D341Med (cell line): ENCODE measurements around the gene DUOXA1.
A peak's percentile ranks its signal among the peaks of the same experiment; 100 is the strongest.
"Not testable (repeated sequence)": the region's sequence is repeated elsewhere in the genome, so short reads cannot be mapped to it uniquely, and the experiment has no call there.

ENCODE experiments used
- DNase-seq: peaks from one replicate; pipeline ENCODE4 v3.0.0; 2012; ENCODE audit warnings: low spot score

Gene DUOXA1

DNA sequence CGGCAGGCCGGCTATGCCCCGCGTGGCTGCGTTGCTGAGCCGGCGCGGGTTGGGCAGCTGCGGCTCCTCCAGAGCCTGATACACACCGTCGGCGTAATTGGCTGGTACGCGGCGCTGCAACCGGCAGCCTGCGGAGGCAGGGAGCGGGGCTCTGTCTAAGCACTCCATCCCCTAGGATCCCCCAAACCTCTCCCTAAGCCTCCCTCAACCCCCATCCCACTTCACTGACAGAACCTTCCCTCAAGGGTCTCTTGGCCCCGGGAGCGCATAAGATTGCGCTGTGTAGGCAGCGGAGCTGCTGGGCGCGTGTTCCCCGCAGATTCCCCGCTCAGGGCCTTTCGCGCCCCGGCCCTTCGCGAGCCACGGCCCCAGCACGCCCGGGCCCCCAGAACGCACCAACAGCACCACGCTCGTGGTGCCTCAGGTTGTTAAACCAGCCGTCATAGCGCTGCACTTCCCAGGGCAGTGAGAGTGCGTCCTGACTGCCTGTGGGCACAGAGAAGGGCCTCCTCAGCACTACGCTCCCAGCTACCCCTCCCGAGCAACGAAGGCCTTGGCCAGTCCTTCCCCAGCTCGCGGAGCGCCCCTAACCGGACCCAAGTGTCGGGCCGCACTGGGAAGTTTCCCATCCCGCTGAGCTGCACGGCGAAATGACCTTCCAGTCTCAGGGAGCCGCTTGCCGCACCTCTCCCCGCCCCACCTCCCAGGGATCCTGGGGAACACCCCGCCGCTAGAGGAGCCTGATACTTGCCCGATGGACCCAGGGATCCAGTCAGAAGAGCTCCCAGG, 16.9 kb downstream of the DUOXA1 start:
- DNase-seq: peak; percentile 70

DNA sequence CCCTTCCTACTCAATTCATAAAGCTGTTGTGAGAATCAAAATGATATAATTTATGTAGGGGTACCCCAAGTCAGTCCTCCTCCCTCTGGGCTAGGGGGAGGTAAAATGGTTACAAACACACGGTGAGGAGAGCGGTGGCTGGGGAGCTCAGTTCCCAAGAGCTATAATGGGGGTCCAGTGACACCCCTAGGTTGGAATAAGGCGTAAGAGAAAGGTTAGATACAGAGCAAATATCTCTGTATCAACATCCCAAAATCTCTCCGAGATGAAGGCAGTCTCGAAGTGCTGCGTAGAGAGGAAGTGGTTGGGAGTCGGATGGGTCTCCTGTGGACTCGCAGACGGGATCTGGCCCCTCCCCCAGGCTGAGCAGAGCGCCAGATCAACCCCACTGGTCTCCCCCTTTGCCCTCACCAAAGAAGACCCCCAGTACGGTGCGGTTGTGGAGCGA, 17.5 kb downstream of the DUOXA1 start:
- DNase-seq: no peak

DNA sequence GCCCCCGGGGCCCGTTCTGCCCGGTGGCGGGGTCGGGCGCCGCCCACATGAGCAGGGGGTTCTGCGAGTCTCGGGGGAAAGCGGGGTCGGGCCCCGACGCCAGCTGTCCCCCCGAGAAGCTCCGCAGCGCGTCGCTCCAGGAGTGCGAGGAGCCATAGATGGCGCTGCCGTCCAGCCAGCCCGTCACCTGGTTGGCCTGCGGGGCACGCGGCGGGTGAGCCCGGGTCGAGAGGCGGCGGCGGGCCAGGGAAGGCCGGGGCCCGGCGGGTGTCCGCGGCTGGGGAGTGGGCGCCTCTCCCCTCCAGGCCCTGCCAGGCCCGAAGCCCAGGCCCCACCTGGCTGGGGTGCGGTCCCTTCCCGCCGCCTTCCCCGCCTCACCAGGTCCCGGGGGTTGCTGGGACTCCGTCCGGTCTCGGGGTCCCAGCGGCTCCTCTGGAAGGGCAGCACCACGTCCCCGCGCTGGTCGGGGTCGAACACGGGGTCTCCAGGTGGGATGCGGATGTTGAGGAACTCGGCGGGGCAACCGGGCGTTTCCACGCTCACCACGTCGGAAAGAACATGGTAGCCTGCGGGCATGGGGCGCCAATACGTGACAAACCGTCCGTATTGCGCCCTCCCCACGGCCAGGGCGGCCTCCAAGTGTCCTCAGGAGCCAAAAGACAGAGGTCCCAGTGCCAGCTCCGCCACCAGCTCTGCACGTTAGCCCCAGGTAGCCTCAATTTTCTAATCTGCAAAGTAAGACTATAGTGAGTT, 18.1 kb downstream of the DUOXA1 start:
- no peak for DNase-seq

DNA sequence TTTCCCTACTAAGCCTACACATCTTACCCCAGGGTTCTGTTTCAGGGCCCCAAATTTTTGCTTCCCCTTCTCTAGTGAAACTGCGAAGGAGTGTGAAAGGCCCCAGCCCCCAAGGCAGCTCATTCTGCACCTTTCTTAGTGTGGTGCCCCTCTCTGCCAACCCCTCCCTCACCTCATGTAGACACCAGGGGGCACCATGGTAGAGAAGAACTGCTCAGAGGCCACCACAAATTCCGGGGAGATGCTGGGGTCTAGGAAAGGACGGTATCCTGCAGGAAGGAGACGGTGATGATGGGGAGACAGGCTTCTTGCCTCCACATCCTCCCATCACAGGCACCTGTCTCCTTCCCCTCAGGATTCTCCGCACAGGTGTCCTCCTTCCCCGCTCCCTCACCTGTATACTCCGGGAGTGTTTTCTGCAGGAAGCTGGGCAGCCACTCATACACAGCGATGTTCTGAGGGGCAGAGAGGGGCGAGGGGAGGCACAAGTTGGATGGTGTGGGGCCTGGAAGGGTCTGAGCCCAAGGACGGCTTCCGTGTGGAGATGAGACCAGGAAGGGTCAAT, 19.3 kb downstream of the DUOXA1 start:
- no peak for DNase-seq

DNA sequence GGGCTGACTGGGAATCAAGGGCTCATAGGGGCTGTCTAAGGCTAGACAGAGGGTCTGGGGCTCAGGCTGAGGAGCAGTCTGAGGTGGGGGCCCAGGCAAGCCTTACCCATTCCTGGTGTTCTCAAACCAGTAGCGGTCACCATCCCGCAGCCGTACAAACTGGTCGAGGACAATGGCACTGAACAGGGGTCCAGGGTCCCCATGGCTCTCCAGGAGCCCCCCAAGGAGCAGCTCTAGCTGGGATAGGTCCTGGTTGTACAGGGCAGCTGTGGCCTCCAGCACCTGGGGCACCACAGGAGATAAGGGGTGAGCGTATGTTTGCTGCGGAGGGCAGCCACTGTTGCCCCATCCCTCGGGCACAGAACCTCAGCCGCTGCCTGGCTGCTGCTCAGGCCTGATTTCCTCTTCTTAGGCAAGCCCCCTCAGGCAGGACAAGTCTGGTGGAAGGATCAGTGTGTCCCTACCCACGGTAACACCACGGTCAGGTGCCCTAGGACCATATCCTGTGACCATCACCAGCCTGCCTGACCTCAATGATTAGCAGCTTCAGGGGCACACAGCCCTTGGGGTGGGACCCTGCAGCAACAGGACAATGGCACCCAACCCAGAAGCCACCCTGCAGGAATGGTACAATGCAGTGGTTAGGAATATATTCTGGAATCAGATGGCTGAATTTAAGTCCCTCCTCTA, 21.6 kb downstream of the DUOXA1 start:
- no peak for DNase-seq

DNA sequence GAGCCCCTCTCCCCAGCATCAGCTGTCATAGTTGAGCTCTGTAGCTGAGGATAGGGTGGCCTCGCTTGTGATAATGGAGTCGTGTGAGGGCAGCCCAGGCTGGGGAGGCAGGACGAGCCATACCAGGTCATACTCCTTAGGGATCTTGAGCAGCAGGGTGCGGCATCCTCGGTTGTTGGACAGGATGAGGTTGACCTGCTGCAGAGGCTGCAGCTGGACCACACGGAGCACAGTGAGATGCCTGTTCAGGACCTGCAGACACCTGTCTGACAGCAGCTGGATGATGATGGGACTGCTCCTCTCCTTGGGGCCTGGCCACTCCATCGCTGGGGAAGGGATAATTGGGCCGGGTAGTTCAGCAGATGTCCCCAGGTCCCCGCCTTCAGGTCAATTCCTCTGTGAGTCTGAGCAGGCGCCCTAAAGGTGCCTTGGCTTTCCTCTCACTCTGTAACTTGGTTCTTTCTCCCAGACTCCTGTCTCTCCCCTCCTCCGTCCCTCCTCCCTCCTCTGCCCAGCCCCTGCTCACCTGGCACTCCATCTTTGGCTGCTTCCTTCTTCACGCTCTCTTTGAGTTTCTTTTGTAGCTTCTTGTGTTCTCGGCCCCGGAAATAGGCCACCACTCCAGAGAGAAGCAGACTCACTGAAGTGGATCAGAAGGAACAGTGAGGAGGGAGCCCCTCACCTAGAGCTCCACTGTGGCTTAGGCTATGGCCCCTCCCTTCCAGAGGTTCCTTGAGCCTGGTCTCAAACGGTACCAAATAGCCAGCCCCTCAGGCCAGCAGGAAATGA, 23.5 kb downstream of the DUOXA1 start:
- DNase-seq: no peak

DNA sequence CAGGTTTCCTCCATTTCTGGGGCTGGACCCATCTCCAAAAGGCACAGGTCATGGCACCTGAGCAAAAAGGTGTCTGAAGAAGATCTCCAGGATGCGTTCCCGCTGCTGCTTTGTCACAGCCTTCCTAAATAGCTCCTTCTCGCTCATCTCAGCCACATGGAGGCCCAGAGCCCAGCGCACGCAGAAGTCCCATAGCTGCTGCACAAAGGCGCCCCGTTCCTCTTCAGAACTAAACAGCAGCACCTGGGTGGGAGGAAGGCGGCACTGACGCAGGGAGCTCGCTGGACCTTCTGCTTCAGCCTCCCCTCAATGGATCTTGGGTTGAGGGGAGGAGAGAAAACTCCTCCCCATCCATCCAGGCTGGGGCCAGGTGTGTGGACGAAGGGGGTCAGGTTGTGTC, 24.1 kb downstream of the DUOXA1 start:
- no peak for DNase-seq

DNA sequence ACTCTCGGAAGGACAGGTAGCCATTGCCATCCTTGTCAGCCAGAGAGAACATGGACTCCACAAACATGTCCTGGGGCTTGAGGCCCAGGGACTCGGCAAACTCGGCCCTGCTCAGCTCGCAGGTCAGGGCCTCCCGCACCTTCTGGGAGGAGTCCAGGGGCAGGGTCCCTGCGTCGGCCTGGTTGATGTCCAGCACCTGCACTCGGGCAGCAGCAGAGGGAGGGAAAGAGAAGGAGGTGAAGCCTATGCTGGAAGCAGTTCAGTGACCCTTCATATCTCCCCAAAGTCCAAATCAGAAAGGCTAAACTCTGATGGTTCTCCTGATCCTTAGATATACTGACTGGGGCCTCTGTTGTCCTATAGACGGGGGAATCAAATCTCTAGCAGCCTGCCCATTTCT, 25.5 kb downstream of the DUOXA1 start:
- DNase-seq: not testable (repeated sequence)

DNA sequence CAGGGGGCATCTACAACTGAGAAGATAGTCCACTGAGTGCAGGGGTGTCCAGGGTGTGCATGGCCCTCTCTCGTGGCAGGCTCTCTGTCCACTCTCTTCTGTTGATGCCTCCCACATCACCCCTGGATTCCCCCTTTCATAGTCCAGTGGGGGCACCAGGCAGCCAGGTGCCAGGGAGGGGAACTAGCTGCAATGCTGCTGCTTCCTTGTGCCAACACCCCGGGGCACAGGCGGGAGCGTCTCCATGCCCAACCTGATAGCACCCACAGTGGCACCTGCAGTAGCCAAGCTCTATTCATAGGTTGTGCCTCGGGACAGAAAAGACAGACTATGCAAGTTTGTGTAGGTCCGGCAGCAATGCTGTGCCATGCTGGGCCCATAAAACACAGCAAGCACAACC, 27.5 kb downstream of the DUOXA1 start:
- no peak for DNase-seq

DNA sequence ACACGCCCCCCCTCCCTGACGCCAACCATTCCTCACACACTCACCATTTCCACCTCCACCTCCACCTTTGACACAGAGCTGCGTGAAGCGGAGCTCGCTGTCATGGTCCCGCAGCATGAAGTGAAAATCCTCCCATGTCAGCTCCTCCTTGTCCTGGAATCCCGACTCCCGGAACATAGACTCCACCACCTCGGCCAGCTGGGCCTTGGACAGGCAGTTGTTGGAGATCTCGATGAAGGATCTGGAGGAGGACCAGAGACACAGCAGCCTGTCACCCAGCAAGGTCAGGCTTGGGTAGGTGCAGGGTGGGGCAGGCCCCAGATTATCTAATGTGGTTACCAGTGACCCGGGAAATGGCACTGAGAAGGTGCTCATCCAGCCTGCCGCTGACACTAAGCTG, 27.9 kb downstream of the DUOXA1 start:
- no peak for DNase-seq

DNA sequence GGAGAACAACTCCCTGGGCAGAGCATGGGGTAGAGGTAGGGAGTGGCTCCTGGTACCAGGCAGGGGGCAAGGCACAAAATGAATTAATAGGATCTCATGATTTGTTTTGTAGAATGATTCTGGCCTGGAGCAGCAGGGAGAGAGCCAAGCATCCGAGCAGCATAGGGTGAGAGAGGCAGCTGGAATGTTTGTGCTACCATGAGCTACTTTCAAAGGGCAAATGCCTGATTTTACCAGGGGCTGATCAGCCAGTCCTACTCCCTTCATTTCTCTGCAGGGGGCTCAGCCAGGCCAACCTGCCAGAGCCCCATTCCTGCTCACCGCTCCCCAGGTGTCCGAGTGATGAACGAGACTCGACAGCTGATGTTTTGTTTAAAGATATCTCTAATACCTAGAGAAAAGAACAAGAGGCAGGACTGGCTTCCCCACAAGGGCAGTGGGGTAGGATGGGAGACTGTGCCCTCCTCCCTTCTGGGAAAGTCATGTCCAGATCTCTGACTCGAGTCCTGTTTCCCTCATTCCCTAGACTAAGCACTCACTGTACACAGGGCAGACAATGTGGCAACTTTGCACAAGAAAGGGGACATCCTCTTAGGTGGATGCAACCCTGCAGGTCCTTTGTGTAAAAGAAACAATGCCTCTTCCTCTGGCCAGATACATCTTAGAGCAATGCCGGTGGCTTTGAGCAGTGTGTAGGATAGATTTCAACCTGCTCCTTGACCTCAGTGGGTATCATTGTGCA, 28.6 kb downstream of the DUOXA1 start:
- DNase-seq: no peak

DNA sequence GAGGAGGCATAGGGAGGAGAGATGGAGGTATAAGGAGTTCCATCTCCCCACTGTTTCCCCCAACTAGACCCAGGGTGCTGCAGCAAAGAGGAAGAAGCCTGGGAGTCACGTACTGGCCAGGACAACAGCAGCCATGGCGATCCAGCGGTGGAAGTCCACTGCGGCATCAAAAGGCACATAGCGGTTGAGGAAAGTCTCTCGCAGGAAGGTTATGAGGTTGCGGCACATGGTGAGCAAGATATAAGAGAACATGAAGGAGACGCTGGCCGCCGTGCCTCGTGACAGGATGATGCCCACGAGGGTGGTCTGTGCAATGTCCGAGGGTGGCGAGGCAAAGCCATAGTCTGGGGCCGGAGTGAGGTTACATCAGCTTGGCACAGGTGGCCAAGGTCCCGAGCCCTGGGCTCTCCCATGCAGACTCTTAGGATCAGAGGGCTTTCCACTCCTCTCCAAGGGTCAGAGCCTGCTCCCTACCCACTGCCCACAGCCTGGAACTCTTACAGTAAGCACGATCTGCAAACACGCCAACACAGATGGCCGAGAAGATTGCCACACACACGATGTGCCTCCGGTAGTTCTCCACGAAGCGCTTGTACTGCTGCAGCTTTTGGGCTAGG, 30.0 kb downstream of the DUOXA1 start:
- no peak for DNase-seq

DNA sequence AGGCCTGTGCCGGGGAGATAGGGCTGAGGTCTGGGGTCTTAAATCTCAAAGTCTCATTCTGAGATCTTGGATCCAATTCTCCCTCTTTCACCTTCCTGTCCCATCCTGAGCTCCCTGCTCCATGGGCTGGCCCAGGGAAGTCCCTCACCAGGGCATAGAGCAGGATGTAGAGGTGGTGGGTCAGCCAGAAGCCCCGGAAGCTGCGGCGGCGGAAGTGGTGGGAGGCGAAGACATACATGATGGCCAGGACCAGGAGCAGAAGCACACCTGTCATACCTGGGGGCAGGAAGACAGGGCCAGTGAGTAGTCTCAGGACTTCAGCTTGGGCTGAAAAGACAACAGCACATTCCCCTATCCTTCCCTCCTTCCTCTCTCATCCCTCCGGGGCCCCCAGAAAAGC, 32.2 kb downstream of the DUOXA1 start:
- no peak for DNase-seq

DNA sequence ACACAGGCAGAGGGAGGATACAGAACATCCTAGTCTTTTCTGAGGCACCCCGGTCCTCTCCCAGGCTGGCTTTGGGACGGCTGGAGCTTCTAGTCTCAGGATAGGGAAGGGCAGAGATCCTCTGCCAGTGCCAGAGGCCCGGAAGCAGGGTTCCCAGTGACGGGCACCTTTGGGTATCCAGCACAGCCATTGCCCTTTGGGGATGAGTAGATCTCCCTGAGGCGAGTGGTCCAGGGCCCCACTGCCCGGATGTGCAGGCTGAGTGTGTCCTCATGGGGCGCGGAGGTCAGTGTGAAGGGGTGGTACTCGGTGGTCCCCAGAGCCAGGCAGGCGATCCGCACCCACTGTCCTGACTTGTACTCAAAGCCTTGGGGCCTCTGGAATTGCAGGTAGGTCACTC, 34.0 kb downstream of the DUOXA1 start:
- no peak for DNase-seq

DNA sequence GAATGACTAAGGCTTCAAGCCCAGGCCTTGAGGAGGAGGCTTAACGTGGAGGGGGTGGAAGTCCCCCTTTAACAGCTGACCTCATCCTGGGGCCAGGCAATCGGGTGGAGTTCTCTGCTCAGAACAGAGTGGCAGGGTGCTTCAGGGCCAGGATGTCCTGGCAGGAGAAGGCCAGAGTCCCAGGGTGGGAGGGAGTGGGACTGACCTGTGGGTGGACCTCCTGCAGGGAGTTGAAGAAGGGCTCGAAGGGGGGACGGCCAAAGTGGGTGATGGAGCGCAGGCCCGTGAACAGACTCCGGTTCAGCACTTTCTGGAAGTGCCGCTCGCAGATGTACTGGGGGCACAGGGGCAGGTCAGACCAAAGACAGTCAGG, 35.3 kb downstream of the DUOXA1 start:
- DNase-seq: no peak

DNA sequence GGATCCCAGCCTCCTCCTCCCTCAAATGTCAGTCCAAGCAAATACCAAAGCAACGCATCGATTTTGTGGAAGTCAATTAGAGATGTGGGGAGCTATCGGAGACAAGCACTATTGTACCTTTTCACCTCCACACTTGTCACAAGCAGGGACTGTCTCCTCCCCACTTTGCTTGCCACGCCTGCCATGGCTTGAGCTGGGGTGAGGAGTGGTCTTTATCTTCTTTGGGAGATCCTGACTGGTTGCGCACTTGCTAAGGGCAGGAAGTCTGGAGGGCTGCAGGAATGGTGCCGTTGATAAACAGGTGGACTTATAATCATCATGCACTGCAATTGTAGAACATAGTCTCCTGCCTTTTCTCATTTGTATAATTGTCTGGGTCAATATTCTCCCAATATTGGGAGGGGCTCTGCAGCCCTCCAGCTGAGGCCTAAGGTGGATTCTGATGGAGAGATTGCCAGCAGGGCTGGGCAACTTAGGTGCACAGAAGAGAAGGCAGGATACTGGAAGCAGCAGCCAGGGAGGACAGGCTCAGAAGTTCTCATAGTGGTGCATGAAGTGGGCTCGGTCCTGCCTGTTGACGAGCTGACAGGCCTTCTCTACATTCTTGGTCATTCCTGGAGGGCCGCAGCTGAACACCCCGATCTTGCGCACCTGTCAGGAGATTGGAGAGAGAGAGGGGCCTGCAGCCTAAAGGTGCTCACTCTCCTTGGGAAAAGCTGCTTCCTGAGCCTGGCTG, 35.9 kb downstream of the DUOXA1 start:
- no peak for DNase-seq

DNA sequence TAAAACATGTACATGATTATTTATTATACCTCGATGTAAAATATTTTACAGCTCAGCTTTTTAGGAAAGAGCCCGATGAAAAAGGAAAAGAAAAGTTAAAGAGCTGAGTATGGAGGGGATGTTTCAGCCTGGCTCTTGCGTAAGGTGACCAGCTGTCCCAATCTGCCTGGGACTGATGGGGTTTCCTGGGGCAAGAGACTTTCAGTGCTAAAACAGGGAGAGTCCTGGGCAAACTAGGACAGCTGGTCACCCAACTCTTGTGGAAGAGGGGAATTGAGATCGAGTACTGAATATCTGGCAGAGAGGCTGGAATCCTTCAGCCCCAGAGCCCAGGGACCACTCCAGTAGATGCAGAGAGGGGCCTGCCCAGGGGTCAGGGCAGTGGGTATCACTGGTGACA, 36.7 kb downstream of the DUOXA1 start:
- DNase-seq: no peak

DNA sequence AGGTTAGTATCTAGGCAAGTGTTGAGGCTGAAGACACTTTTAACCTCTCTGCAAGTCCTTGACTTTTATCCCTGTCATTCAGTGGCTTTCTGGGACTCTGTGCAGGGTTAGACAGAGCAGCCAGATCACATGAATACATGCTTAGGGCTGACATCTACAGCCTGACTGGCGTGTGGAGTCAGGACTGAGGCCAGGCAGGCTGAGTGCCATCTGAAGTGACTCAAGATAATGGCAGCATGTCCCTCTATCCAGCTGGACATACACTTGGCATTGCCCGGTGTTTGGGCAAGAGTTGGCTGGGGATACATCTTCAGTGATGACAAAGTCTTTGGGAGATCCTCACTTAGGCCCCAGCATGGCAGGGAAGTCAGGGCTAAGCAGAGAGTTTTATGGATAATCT, 38.1 kb downstream of the DUOXA1 start:
- no peak for DNase-seq

DNA sequence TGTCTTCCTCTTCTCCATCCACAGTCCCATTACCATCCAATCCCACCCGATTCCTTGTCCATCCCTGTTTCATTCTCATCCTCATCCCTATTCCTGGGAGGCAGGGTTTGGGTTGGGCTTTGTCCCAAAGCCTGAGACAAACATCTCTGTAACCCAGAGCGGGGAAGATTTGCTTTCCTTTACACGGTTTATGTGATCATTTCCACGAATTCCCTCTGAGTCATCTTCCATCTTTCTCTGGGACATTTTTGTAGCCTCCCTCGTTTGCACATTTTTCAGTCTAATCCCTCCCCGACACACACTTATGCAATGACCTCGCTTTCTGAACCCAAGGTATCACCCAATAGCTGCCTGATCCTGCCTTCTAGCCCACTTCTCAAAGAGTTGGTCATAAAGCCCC, 38.5 kb downstream of the DUOXA1 start:
- DNase-seq: no peak
